Stomach (tissue), 9 donors: ENCODE measurements around the gene CRABP2. TPM values are rescaled to one million over a fixed set of nuclear protein-coding genes. Genes with fewer than 3 reads are reported as not detected.

ENCODE experiments used
- DNase-seq, 2 donors: peaks; one replicate each; pipeline versions ENCODE4 v3.0.0 to v3.0.0-alpha.2; 2013 to 2019
- H3K27ac ChIP-seq, 5 donors: fragments of 200-600 bp in 4 of 5; sonication (generic) in 4 of 5; one replicate each; pipeline ENCODE4 v1.5.1; 2013 to 2019; ENCODE audit warnings: mild to moderate bottlenecking in 1 of 5, moderate library complexity in 1 of 5
- H3K27me3 ChIP-seq, 3 donors: fragments of 200-600 bp; sonication (generic); one replicate each; pipeline ENCODE4 v1.5.1; 2017 to 2019; ENCODE audit warnings: mixed run types in 1 of 3
- H3K36me3 ChIP-seq, 4 donors: fragments of 200-600 bp; sonication (generic); 1 replicate in 3 of 4; 2 replicates in 1 of 4; pipeline ENCODE4 v1.5.1; 2016 to 2019
- H3K4me1 ChIP-seq, 4 donors: fragments of 200-600 bp; sonication (generic); one replicate each; pipeline ENCODE4 v1.5.1; 2016 to 2019
- H3K4me3 ChIP-seq, 4 donors: fragments of 200-600 bp; sonication (generic) in 3 of 4; one replicate each; pipeline ENCODE4 v1.5.1; 2016 to 2019; ENCODE audit warnings: mild to moderate bottlenecking in 1 of 4
- H3K9me3 ChIP-seq, 4 donors: fragments of 200-600 bp; sonication (generic); one replicate each; pipeline ENCODE4 v1.5.1; 2016 to 2019
- CTCF ChIP-seq, 7 experiments: fragments of 450-650 bp in 4 of 7; fragments of 200-600 bp in 3 of 7; sonication (generic) in 3 of 7; IDR thresholded peaks; one replicate each; pipeline ENCODE4 v1.5.1; 2016 to 2019; ENCODE audit warnings: antibody characterized with exemption in 7 of 7, control low read depth in 2 of 7, mild to moderate bottlenecking in 1 of 7
- EP300 ChIP-seq: sonication (generic); formaldehyde crosslinking; IDR thresholded peaks from one replicate; pipeline ENCODE4 v1.6.1; 2017; ENCODE audit warnings: antibody characterized with exemption
- POLR2A ChIP-seq, 4 donors: fragments of 450-650 bp; IDR thresholded peaks; one replicate each; pipeline ENCODE4 v1.6.1; 2016; ENCODE audit warnings: antibody characterized with exemption in 4 of 4, control low read depth in 2 of 4, mild to moderate bottlenecking in 1 of 4, moderate library complexity in 1 of 4
- POLR2AphosphoS5 ChIP-seq, 3 donors: sonication (generic); formaldehyde crosslinking; IDR thresholded peaks; one replicate each; pipeline ENCODE4 v1.6.1; 2016; ENCODE audit warnings: antibody characterized with exemption in 3 of 3
- WGBS, 5 donors: extraction: QIAGEN DNeasy Blood & Tissue Kit in 3 of 5; methylation state at CpG; one replicate each; pipeline versions ENCODE4 v1.1.5 to v1.1.7; 2013 to 2018; 5-methylcytosine and 5-hydroxymethylcytosine counted together
- intact Hi-C: fragments of 100-400 bp; cut with DNase I; formaldehyde crosslinking; loops from one replicate; pipeline ENCODE4 v1.15.1; 2023; ENCODE audit warnings: low total_unique reads
- polyA plus RNA-seq, 3 donors: library from polyadenylated mRNA; stranded (reverse); fragments of 200-250 nt; gene quantifications; one replicate each; pipeline ENCODE4 v1.2.3, GENCODE V29; 2013
- total RNA-seq, 5 donors: library from RNA; depleted of rRNA; stranded (reverse); fragments of >200 nt; gene quantifications; one replicate each; pipeline versions ENCODE4 v1.1.0 to v1.2.3, GENCODE V29; 2014 to 2016
- donor health status: healthy with polysubstance abuse.
- donor health status: Bipolar disorder and iron deficiency.
- donor health status: healthy.

Gene CRABP2
- total and polyA plus RNA-seq, 8 donors = 0.72 to 207 (median 6.9) TPM; not detected in 3

DNA sequence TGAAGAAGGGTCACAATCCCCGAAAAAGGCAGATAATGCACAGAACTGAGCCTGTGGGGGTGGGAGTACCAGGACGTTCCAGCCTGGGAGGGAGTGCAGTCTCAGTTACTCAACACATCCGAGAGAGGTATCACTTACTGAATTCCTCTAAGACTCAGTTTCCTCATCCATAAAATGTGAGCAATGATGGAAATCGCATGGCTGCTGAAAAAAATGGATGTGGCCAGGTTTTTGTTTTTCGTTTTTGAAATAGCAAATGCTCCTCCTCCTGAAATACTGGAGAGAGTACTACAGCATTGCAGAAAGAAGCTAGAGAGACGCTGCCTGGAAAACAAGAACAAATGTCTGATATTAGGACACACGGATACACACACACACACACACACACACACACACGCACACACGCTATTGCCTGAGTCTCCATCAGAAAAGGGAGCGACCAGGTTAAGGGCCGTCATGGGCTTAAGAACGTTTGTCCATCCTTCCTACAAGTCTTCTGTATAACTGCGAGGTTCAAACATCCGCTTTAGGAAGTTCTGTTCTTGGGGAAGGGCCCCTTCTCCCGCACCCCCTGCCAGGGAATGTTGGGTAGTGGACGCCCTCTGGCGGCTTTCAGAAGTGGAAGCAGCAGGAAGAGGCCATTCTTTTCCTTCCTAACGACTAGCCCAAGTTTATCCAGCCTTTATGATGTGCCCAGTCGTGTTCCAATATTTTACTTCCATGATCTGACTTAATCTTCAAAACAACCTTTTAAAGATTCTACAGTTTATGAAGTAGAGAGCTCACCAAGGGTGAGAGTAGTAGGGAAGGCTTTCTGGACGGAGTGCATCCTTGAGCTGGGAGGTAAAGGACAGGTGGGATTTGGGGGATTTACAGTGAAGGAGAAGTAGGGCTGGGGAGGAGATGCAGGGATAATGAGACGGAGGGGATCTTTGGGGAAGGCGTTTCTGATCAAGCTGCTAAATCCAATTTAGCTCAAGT, 27.5 kb downstream of the CRABP2 start:
- 2 to 4% (median 4%) methylated on average over 22 of the region's 22 CpGs for WGBS, 5 donors
- Histone ChIP-seq H3K27ac (peak overlapping the region; percentile 21 to 79 (median 67)), H3K4me3 (peak overlapping the region; percentile 40 to 49 (median 46)), H3K9me3 (no peaks in the 10 kb centered on the region), H3K36me3 (no peaks in the 10 kb centered on the region), H3K27me3 (peaks cover 7 to 100% (median 62%) of the 10 kb centered on the region in 3 donors), H3K4me1 (peaks cover 14 to 51% (median 39%) of the 10 kb centered on the region in 4 donors)
- TF ChIP-seq POLR2AphosphoS5 (IDR thresholded peaks at IDR 0.05) = no peak
- peak in 5 of 7 experiments; percentile 60 to 79 (median 69) for TF ChIP-seq CTCF (IDR thresholded peaks at IDR 0.05)
- intact Hi-C loops = no loop called here
- DNase-seq = peak; percentile 54 to 91

GRCh38 chr1:156676820-156677615, 28.4 kb downstream of the CRABP2 start, which contains the start of gene NES:
Gene NES, minus strand, starts transcription at chr1:156677407. Its CDS starts 143 bp downstream, at chr1:156677264.
- 1 to 3% (median 2%) methylated on average over 26 to 70 of the region's 70 CpGs for WGBS, 5 donors
- no peaks in the 10 kb centered on the region for H3K9me3 ChIP-seq
- H3K4me1 ChIP-seq = peaks cover 14 to 51% (median 39%) of the 10 kb centered on the region in 4 donors
- peak in 1 of 2 donors; percentile 89 for DNase-seq
- H3K27me3 ChIP-seq = peaks cover 7 to 96% (median 62%) of the 10 kb centered on the region in 3 donors
- no peak for TF ChIP-seq CTCF (IDR thresholded peaks at IDR 0.05)
- TF ChIP-seq POLR2AphosphoS5 (IDR thresholded peaks at IDR 0.05) = peak in 1 of 3 donors; percentile 20
- no peak for TF ChIP-seq EP300
- intact Hi-C loops = no loop called here
- peak within 1 kb of the TSS; percentile 40 to 49 (median 46) for H3K4me3 ChIP-seq
- peak within 1 kb of the TSS; percentile 55 to 79 (median 67) for H3K27ac ChIP-seq
- H3K36me3 ChIP-seq = no peaks in the 10 kb centered on the region

- peaks cover 14 to 51% (median 39%) of the 10 kb centered on the region in 4 donors for H3K4me1 ChIP-seq
- intact Hi-C loops = no loop called here
- 12 to 38% (median 15%) methylated on average over 12 to 49 of the region's 49 CpGs for WGBS, 5 donors
- H3K9me3 ChIP-seq = no peaks in the 10 kb centered on the region
- peaks cover 7 to 88% (median 54%) of the 10 kb centered on the region in 3 donors for H3K27me3 ChIP-seq
- peak overlapping the region in 4 of 5 donors; percentile 65 to 79 (median 68) for H3K27ac ChIP-seq
- H3K4me3 ChIP-seq = peak overlapping the region; percentile 40 to 49 (median 46)
- TF ChIP-seq CTCF (IDR thresholded peaks at IDR 0.05) = no peak
- no peak for TF ChIP-seq POLR2AphosphoS5 (IDR thresholded peaks at IDR 0.05)
- TF ChIP-seq EP300 = no peak
- TF ChIP-seq POLR2A (IDR thresholded peaks at IDR 0.05) = no peak
- no peaks in the 10 kb centered on the region for H3K36me3 ChIP-seq
- DNase-seq = no peak
These were observed 29.1 kb downstream of the CRABP2 start for GRCh38 chr1:156676114-156676819.
